HG03196 (cell line): ENCODE results near the gene RALGAPA1.
A peak's percentile ranks its signal among the peaks of the same experiment; 100 is the strongest.
"Not testable (repeated sequence)": the region's sequence is repeated elsewhere in the genome, so short reads cannot be mapped to it uniquely, and the experiment has no call there.

Source experiments
- ATAC-seq: cut with Tn5 transposase; IDR thresholded peaks from one replicate; pipeline ENCODE4 v1.9.1; 2021; ENCODE audit not compliant: unreplicated experiment

Gene RALGAPA1

DNA sequence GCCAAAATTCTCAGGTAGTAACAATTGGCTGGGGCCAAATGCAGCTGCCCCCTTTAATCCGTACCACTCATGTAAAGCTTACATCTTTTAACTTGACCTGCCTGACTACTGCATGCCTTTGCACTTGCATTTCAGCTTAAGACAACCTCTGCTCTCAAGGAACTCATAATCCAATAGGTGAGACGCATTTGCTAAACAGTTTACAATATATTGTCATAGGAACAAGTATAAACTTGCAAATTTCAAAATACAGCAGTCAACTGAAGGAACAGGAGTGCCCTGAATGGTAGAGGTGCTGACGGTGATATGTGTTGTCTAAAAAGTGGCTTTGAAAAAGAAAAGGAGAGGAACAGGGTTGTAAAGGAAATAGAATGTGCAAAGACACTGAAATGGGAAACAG, 13.4 kb upstream of the RALGAPA1 start:
- ATAC-seq: no peak

DNA sequence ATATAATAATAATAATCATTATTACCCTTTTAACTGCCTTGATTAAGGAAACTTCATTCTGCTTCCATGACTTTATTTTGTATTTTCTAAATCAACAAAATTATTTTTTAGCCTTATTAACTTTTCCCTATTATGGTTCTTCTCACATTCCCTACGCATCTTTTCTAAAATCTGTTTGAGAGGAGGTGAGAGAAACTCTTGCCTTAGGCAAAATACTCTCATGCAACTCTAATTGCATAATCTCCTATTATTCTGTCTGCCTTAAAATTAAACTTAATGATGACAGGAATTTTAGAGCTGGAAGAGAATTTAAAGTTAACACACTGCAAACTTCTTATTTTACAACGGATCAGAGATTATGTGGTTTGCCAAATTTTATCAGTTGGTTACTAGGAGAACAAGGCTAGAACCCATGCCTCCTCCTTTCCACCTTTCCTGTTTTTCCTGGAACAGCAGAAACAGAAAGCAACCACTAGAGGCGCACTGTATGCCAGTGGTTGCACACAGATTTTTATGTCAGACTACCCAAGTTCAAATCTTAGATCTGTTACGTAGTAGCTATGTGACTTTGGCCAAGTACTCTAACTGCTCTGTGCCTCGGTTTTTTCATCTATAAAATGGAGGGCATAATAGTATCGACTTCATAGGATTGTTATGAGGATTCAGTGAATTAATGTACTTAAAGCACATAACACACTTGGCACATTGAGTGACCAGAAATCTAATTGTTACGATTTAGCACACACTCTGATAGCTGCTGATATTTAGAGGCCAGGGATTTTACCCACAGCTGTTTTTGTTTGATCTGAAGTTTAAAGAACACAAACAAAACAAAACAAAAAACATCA, 12.7 kb upstream of the RALGAPA1 start:
- ATAC-seq: no peak

GRCh38 chr14:35819591-35820540, 10.8 kb upstream of the RALGAPA1 start:
- ATAC-seq: no peak

GRCh38 chr14:35818346-35819115, 9.4 kb upstream of the RALGAPA1 start:
- no peak for ATAC-seq

GRCh38 chr14:35814371-35815005, 5.4 kb upstream of the RALGAPA1 start:
- peak; percentile 64 for ATAC-seq

GRCh38 chr14:35810963-35811362, 1.9 kb upstream of the RALGAPA1 start:
- ATAC-seq: no peak

- no peak for ATAC-seq
These were observed 502 bp upstream of the RALGAPA1 start for GRCh38 chr14:35809597-35809996.

DNA sequence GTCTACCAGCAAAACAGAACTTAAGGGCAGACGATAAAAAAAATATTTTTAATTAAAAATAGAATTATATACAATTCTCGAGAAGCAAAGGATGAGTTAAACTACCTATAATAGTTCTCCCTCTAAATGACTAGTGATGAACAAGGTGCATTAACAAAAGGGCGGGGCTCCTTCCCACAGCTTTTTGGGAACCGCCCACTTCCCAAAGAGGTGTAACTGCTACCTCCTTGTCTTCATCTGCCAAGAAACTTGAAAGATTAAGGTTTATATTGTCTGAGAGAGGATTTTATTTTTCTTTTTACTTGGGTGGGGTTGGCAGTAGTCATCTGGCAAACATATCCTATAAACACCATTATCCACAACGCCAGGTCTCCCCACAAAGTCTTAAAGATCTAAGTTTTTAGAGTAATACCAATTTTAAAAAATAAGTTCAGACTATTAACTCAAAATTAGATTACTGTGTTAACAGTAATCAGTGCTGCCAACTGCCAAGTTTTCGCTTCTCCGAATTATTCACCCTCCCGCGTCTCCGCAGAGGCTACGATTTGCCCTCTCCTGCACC, 938 bp downstream of the RALGAPA1 start:
- no peak for ATAC-seq

DNA sequence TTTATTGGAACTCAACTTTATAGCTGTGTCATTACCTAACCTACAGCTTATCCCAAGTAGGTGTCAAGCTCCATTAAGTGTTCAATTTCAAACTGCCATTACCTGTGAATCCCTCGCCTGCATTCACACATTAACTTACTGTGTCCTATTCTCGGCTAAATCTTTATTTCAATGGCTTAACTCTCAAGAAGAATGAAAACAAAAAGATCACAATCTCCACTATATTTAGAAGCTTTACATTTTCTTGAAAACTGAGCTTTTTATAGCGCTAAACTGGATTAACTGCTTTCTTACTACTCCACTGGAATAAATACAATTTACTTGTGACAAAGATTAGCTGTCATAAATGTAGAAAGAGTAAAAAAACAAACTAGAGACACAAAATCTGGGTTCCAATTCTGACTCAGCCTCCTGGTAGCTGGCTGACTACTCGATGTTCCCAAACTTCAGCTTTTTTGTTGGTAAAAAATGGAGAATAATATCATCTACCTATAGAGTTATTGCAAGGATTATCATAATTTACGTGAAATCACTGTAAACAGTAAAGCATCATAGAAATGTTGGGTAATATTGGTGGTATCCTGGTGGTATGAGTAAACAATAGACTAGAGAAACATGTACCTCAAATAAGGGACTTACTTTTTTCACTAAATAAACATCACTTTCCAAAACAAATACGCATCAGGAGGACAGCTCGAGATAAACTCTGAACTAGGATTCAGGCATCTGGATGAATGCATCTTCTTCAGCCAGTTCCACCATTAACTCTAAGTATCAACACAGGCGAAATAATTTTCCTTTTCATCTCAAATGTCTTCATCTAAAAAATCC, 1.7 kb downstream of the RALGAPA1 start:
- ATAC-seq: no peak

DNA sequence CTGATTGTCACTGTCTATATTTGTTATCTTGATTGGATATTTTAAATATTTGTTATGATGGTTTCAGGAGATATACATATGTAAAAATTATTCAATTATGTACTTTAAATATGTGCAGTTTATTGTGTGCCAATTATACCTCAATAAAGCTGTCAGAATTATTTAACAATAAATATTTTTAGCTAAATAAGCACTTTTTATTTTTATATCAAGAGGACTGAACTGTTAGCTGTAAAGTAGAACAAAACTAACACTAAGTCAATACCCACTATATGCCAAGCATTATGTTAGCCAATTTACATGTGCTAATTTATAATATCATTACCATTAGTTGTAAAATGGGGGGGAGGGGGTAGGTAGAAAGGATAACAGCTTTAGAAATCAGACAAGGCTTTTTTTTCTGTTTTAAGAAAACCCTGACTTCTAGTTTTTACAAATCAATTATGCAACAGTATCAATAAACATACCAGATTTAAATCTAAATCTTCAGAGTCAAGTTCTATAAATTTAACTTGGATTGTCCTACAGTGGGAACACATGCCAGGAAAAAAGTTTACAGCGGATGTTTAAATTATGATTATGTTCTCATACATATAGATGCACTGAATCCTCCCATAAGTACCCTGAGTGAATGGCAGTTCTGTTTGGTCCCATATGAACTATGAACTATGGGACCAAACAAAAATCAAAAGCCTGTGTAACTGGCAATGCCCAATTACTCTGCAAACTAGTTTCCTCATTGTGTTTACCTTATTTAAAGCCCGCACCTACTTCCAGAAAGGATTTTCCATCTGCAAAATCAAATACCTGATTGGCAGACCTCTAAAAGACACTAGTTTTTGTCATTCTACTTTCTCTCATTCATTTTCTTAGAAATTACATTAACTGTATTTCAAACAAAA, 2.8 kb downstream of the RALGAPA1 start:
- ATAC-seq: no peak

DNA sequence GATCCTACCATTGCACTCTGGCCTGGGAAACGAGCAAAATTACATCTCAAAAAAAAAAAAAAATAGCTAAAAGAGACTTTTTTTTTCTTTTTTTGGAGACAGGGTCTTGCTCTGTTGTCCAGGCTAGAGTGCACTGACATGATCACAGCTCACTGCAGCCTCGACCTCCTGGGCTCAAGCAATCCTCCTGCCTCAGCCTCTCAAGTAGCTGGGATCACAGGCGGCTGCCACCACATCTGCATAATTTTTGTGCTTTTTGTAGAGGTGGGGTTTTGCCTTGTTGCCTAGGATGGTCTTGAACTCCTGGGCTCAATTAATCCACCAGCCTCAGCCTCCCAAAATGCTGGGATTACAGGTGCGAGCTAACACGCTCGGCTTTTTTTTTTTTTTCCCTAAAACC, 11.3 kb downstream of the RALGAPA1 start:
- no peak for ATAC-seq

DNA sequence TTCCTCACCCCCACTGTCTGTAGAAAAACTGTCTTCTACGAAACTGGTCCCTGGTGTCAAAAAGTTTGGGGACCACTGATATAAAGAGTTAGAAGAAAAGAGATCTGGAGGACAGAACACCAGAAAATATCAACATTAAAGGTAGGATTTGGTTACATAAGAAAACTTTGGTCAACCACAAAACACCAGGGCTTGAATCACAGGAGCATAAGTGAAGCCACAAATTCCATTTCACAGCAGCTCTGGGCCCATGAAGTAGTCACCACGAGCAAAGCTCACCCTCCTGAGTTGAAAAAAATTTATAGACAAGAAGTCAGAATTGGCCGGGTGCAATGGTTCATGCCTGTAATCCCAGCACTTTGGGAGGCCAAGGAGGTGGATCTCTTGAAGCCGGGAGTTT, 19.4 kb downstream of the RALGAPA1 start:
- no peak for ATAC-seq

GRCh38 chr14:35786856-35787255, 22.2 kb downstream of the RALGAPA1 start:
- ATAC-seq: no peak

DNA sequence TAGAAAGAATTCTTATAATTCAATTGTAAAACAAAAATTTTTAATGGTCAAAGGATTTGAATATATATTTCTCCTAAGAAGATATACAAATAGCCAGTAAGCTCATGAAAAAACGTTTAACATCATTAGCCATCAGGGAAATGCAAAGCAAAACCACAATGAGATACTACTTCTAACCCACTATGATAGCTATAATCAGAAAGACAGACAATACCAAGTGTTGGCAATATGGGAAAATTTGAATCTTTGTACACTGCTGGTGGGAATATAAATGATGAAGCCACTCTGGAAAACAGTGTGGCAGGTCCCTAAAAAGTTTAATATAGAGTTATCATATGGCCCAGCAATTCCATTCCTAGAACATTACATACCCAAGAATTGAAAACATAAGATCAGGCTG, 25.4 kb downstream of the RALGAPA1 start:
- ATAC-seq: no peak

DNA sequence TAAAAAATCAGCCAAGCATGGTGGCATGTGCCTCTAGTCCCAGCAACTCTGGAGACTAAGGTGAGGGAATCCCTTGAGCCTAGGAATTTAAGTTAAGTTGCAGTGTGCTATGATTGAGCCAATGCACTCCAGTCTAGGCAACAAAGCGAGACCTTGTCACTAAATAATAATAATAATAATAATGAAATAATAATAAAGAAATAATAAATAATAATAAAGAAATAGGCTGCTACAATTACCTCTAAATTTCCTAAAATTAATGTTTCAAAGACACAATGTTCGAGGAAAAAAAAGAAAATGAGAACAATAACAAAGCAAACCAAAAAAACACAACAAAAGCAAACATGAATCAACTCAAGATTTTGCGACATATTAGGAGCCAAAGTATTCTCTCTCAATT, 29.7 kb downstream of the RALGAPA1 start:
- no peak for ATAC-seq

DNA sequence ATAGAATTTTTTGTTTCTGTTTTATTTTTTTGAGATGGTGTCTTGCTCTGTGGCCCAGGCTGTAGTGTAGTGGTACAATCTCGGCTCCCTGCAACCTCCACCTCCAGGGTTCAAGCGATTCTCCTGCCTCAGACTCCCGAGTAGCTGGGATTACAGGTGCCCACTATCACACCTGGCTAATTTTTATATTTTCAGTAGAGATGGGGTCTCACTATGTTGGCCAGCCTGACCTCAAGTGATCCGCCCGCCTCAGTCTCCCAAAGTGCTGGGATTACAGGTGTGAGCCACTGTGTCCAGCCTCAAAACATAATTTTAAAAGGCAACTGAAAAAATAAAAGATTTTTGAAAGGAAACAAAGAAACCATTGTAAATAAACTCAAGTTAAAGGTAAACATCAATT, 31.5 kb downstream of the RALGAPA1 start:
- not testable (repeated sequence) for ATAC-seq

- ATAC-seq: no peak
These were observed 32.3 kb downstream of the RALGAPA1 start for GRCh38 chr14:35776823-35777222.

GRCh38 chr14:35776085-35776484, 33.0 kb downstream of the RALGAPA1 start:
- not testable (repeated sequence) for ATAC-seq
